ENCODE measurements around the gene WNK2. TPM values are rescaled to one million over a fixed set of nuclear protein-coding genes. Genes with fewer than 3 reads are reported as not detected.
"Not testable (repeated sequence)": the region's sequence is repeated elsewhere in the genome, so short reads cannot be mapped to it uniquely, and the experiment has no call there.

Gene WNK2
- total and polyA plus RNA-seq, 2 donors (not counting 3 experiments of a cell fraction or from before 2014, with no cell fraction given): not detected

GRCh38 chr9:93338196-93338595, 154.3 kb downstream of the WNK2 start:
- BruUV-seq (replicated peaks); H3K27ac ChIP-seq (ENCODE audit: insufficient read depth, low read depth, low read length); dilution Hi-C loops (cut with MboI; ENCODE audit: extremely low pct_ligation_motif_present, low sequenced_read_pairs); H3K4me1 ChIP-seq (ENCODE audit: control insufficient read depth, extremely low read depth, insufficient read depth, low read length); H3K9ac ChIP-seq (replicated peaks; ENCODE audit: extremely low read depth, insufficient read depth, low read length); intact Hi-C loops (cut with micrococcal nuclease); POLR2A ChIA-PET; H3K36me3 ChIP-seq (ENCODE audit: control insufficient read depth in 2 of 2, extremely low read depth in 1 of 2, insufficient read depth in 2 of 2, low read length in 2 of 2); H4K20me1 ChIP-seq (replicated peaks; ENCODE audit: control insufficient read depth, extremely low read depth, insufficient read depth, low read length); CTCF ChIA-PET; H3K9me1 ChIP-seq (replicated peaks; ENCODE audit: control insufficient read depth, extremely low read depth, insufficient read depth, low read length); DNase-seq (ENCODE audit: low read depth, low spot score); H3K4me2 ChIP-seq (ENCODE audit: insufficient read depth, low read length); FAIRE-seq; H3K79me2 ChIP-seq (ENCODE audit: control insufficient read depth, insufficient read depth, low read length); H3K9me3 ChIP-seq (replicated peaks; ENCODE audit: control insufficient read depth, insufficient read depth, low read length); H3K4me3 ChIP-seq (replicated peaks in 1 of 3; ENCODE audit: insufficient read depth in 1 of 3, low read depth in 1 of 3, low read length in 3 of 3); H3K27me3 ChIP-seq (ENCODE audit: control insufficient read depth in 2 of 2, insufficient read depth in 2 of 2, low read length in 2 of 2); H2AFZ ChIP-seq (ENCODE audit: low read depth, low read length): not testable (repeated sequence)

- ChIA-PET CTCF (no interaction called here), POLR2A (no interaction called here)
- H3K79me2 ChIP-seq (ENCODE audit: control insufficient read depth, insufficient read depth, low read length): no peaks in the 10 kb centered on the region
- no peak overlapping the region for H3K9ac ChIP-seq (replicated peaks; ENCODE audit: extremely low read depth, insufficient read depth, low read length)
- BruUV-seq (replicated peaks): no TSS peak
- H2AFZ ChIP-seq (ENCODE audit: low read depth, low read length): no peak overlapping the region
- no peaks in the 10 kb centered on the region for H3K4me1 ChIP-seq (ENCODE audit: control insufficient read depth, extremely low read depth, insufficient read depth, low read length)
- H3K27ac ChIP-seq (ENCODE audit: insufficient read depth, low read depth, low read length): no peak overlapping the region
- no peak overlapping the region for H3K4me3 ChIP-seq (replicated peaks in 1 of 3; ENCODE audit: insufficient read depth in 1 of 3, low read depth in 1 of 3, low read length in 3 of 3)
- H3K4me2 ChIP-seq (ENCODE audit: insufficient read depth, low read length): no peak overlapping the region
- H3K36me3 ChIP-seq (ENCODE audit: control insufficient read depth in 2 of 2, extremely low read depth in 1 of 2, insufficient read depth in 2 of 2, low read length in 2 of 2): no peaks in the 10 kb centered on the region
- H3K27me3 ChIP-seq (ENCODE audit: control insufficient read depth in 2 of 2, insufficient read depth in 2 of 2, low read length in 2 of 2): peaks cover 0 to 5% of the 10 kb centered on the region in 2 experiments
- DNase-seq (ENCODE audit: low read depth, low spot score) (no peak), FAIRE-seq (no peak)
- no peaks in the 10 kb centered on the region for H3K9me1 ChIP-seq (replicated peaks; ENCODE audit: control insufficient read depth, extremely low read depth, insufficient read depth, low read length)
- dilution Hi-C loops (cut with MboI; ENCODE audit: extremely low pct_ligation_motif_present, low sequenced_read_pairs) (no loop called here), intact Hi-C loops (cut with micrococcal nuclease) (no loop called here)
- no peaks in the 10 kb centered on the region for H4K20me1 ChIP-seq (replicated peaks; ENCODE audit: control insufficient read depth, extremely low read depth, insufficient read depth, low read length)
- no peaks in the 10 kb centered on the region for H3K9me3 ChIP-seq (replicated peaks; ENCODE audit: control insufficient read depth, insufficient read depth, low read length)
- TF ChIP-seq FOS (IDR thresholded peaks at IDR 0.05; ENCODE audit: borderline replicate concordance, insufficient read depth, low read length) (no peak), GATA2 (IDR thresholded peaks at IDR 0.05; ENCODE audit: insufficient read depth, insufficient read length, low read depth, low read length) (no peak), EZH2 (IDR thresholded peaks at IDR 0.05; ENCODE audit: borderline replicate concordance, low read depth, low read length, severe bottlenecking) (no peak), JUN (IDR thresholded peaks at IDR 0.05; ENCODE audit: borderline replicate concordance, insufficient read depth, insufficient read length, low read depth) (no peak), MYC (IDR thresholded peaks at IDR 0.05; ENCODE audit: low read depth, low read length) (no peak), CTCF (IDR thresholded peaks at IDR 0.05; ENCODE audit: extremely low read depth in 1 of 2, insufficient read depth in 1 of 2, low read depth in 1 of 2, low read length in 2 of 2) (no peak), POLR2AphosphoS5 (IDR thresholded peaks at IDR 0.05; ENCODE audit: insufficient read depth, low read depth, low read length) (no peak), POLR2A (IDR thresholded peaks at IDR 0.05; ENCODE audit: low read depth, low read length) (no peak), MAX (IDR thresholded peaks at IDR 0.05; ENCODE audit: insufficient read depth, insufficient read length) (no peak)
Observed at GRCh38 chr9:93340091-93340490, 156.2 kb downstream of the WNK2 start.

GRCh38 chr9:93341820-93342219, 157.9 kb downstream of the WNK2 start:
- H3K4me3 ChIP-seq (replicated peaks in 1 of 3; ENCODE audit: insufficient read depth in 1 of 3, low read depth in 1 of 3, low read length in 3 of 3); intact Hi-C loops (cut with micrococcal nuclease); H3K4me2 ChIP-seq (ENCODE audit: insufficient read depth, low read length); POLR2A ChIA-PET; FAIRE-seq; H3K9me3 ChIP-seq (replicated peaks; ENCODE audit: control insufficient read depth, insufficient read depth, low read length); CTCF ChIA-PET; H3K79me2 ChIP-seq (ENCODE audit: control insufficient read depth, insufficient read depth, low read length); dilution Hi-C loops (cut with MboI; ENCODE audit: extremely low pct_ligation_motif_present, low sequenced_read_pairs); DNase-seq (ENCODE audit: low read depth, low spot score); H3K27ac ChIP-seq (ENCODE audit: insufficient read depth, low read depth, low read length); BruUV-seq (replicated peaks); H4K20me1 ChIP-seq (replicated peaks; ENCODE audit: control insufficient read depth, extremely low read depth, insufficient read depth, low read length); H3K9ac ChIP-seq (replicated peaks; ENCODE audit: extremely low read depth, insufficient read depth, low read length); H2AFZ ChIP-seq (ENCODE audit: low read depth, low read length); H3K9me1 ChIP-seq (replicated peaks; ENCODE audit: control insufficient read depth, extremely low read depth, insufficient read depth, low read length); H3K4me1 ChIP-seq (ENCODE audit: control insufficient read depth, extremely low read depth, insufficient read depth, low read length); H3K36me3 ChIP-seq (ENCODE audit: control insufficient read depth in 2 of 2, extremely low read depth in 1 of 2, insufficient read depth in 2 of 2, low read length in 2 of 2): not testable (repeated sequence)
- H3K27me3 ChIP-seq (ENCODE audit: control insufficient read depth in 2 of 2, insufficient read depth in 2 of 2, low read length in 2 of 2): peaks cover 12 to 22% of the 10 kb centered on the region in 2 experiments

Data from endothelial cell of umbilical vein (primary cell).